Liver (tissue), 3 donors: ENCODE measurements around the gene TLCD1.

ENCODE experiments used
- CTCF ChIP-seq: fragments of 150-350 bp; IDR thresholded peaks from 2 replicates; pipeline ENCODE4 v1.5.1; 2017; ENCODE audit warnings: improper control_type of control experiment, low read depth, low read length; ENCODE audit not compliant: missing input control
- EGR1 ChIP-seq, 2 donors: IDR thresholded peaks; 2 replicates each; pipeline ENCODE4 v1.6.1; 2016 to 2018; ENCODE audit warnings: antibody characterized with exemption in 2 of 2, low read depth in 2 of 2
- REST ChIP-seq: IDR thresholded peaks from 2 replicates; pipeline ENCODE4 v1.6.1; 2016; ENCODE audit warnings: antibody characterized with exemption, mild to moderate bottlenecking
- TAF1 ChIP-seq: conservative IDR thresholded peaks from 2 replicates; pipeline ENCODE4 v1.6.1; 2016; ENCODE audit warnings: antibody characterized with exemption, mild to moderate bottlenecking
- ZBTB33 ChIP-seq: IDR thresholded peaks from 2 replicates; pipeline ENCODE4 v1.6.1; 2016; ENCODE audit warnings: antibody characterized with exemption
- donor health status: healthy.
- donor health status: healthy.

GRCh38 chr17:28705074-28705659, 20.9 kb downstream of the TLCD1 start:
- no peak for TF ChIP-seq CTCF
- TF ChIP-seq REST: no peak
- TF ChIP-seq EGR1 (IDR thresholded peaks at IDR 0.05; ENCODE audit: low read depth in 2 of 2): no peak
- no peak for TF ChIP-seq ZBTB33
- no peak for TF ChIP-seq TAF1
